OCI-LY3 (cell line): ENCODE measurements around the gene ACKR4.

Experiments
- H2AFZ ChIP-seq: fragments of 200-600, 300-600 bp; shearing (Covaris generic); 2 replicates; pipeline ENCODE4 v1.6.0; 2014; ENCODE audit warnings: antibody characterized with exemption, low read depth, low read length
- H3K27ac ChIP-seq: fragments of 200-600, 300-600 bp; sonication (generic); 2 replicates; pipeline ENCODE4 v1.5.1; 2014; ENCODE audit warnings: mild to moderate bottlenecking, low read length, moderate library complexity, mixed read lengths
- H3K27me3 ChIP-seq: fragments of 200-600, 300-600 bp; sonication (generic); 2 replicates; pipeline ENCODE4 v1.6.1; 2014; ENCODE audit warnings: low read depth, low read length, mixed read lengths
- H3K36me3 ChIP-seq: fragments of 200-600, 300-600 bp; sonication (generic); replicated peaks from 2 replicates; pipeline ENCODE3; 2014; ENCODE audit warnings: low read depth, low read length, mixed read lengths
- H3K4me1 ChIP-seq: fragments of 300-600, 200-600 bp; sonication (generic); 2 replicates; pipeline ENCODE4 v1.6.1; 2014; ENCODE audit warnings: low read length, mixed read lengths
- H3K4me2 ChIP-seq: fragments of 200-600, 300-600 bp; sonication (generic); 2 replicates; pipeline ENCODE4 v1.6.1; 2014; ENCODE audit warnings: low read length, mixed read lengths
- H3K4me3 ChIP-seq: fragments of 300-600, 200-600 bp; sonication (generic); 2 replicates; pipeline ENCODE4 v1.5.1; 2014; ENCODE audit warnings: antibody characterized with exemption, mild to moderate bottlenecking, low read length, moderate library complexity
- H3K79me2 ChIP-seq: fragments of 300-600, 200-600 bp; shearing (Covaris generic); 2 replicates; pipeline ENCODE4 v1.6.1; 2014; ENCODE audit warnings: mild to moderate bottlenecking, low read length, mixed read lengths
- H3K9ac ChIP-seq: fragments of 300-600, 200-600 bp; shearing (Covaris generic); 2 replicates; pipeline ENCODE4 v1.6.0; 2014; ENCODE audit warnings: mild to moderate bottlenecking, low read length, moderate library complexity
- H3K9me3 ChIP-seq: fragments of 200-600, 300-600 bp; shearing (Covaris generic); 2 replicates; pipeline ENCODE4 v1.6.1; 2014; ENCODE audit warnings: low read length, mixed read lengths; ENCODE audit not compliant: insufficient read depth
- H4K20me1 ChIP-seq: fragments of 200-600, 300-600 bp; sonication (generic); 2 replicates; pipeline ENCODE4 v1.6.1; 2016; ENCODE audit warnings: low read length, mixed read lengths; ENCODE audit not compliant: insufficient read depth
- CTCF ChIP-seq: fragments of 200-600, 300-600 bp; sonication (generic); IDR thresholded peaks from 2 replicates; pipeline ENCODE4 v1.5.1; 2014; ENCODE audit warnings: antibody characterized with exemption, low read length, low read depth
- EZH2phosphoT487 ChIP-seq: fragments of 200-600 bp; shearing (Covaris generic); IDR thresholded peaks from 2 replicates; pipeline ENCODE4 v1.6.1; 2018; ENCODE audit warnings: antibody characterized with exemption, mixed run types, low read depth

ACKR4 gene

DNA sequence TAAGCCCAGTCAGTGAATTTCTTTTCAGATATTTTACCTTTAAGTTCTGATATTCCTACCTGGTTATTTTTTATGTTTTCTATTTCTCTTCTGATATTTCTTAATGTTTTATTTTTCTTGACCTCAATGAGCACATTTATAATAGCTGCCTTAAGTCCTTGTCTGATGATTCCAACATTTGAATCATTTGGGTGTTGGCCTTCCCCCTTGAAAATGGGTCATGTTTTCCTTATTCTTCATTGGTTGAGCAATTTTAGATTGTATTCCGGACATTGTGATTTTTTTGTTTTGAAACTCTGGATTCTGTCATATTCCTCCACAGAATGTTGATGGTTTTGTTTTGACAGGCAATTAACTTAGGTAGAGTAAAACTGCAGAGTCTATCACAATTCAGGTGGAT, 9.7 kb upstream of the ACKR4 start:
- Histone ChIP-seq H3K27me3 (no peaks in the 10 kb centered on the region), H3K9ac (no peak overlapping the region), H2AFZ (no peak overlapping the region), H3K4me2 (no peak overlapping the region), H3K4me3 (no peak overlapping the region), H3K79me2 (no peaks in the 10 kb centered on the region), H3K36me3 (no peaks in the 10 kb centered on the region), H4K20me1 (no peaks in the 10 kb centered on the region), H3K27ac (no peak overlapping the region), H3K9me3 (no peaks in the 10 kb centered on the region), H3K4me1 (no peaks in the 10 kb centered on the region)
- TF ChIP-seq CTCF = no peak
- no peak for TF ChIP-seq EZH2phosphoT487

DNA sequence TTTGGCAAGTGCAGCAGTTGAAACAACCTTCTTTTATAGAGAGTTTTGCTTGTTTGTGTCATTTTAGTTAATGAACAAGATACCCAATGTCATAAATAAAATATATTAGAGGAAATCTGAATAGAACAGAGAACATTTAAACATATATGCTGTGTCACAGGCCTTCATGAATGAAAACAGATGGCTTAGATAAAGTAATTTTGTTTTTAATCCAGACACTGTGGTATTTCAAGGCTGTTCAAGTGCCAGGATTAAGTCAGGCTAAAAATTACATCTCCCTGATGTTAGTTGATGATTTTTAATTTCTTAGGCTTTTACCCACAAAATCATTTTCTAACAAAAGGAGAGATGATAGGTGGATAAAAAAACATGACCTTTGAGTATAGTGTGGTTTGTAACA, 4.9 kb upstream of the ACKR4 start:
- Histone ChIP-seq H3K9me3 (no peaks in the 10 kb centered on the region), H3K27ac (no peak overlapping the region), H3K36me3 (no peaks in the 10 kb centered on the region), H3K4me1 (0 out of 2 replicates have a peak, but pooled peaks cover 5% of the 10 kb centered on the region), H3K4me3 (no peak overlapping the region), H3K9ac (no peak overlapping the region), H3K27me3 (no peaks in the 10 kb centered on the region), H2AFZ (no peak overlapping the region), H3K79me2 (no peaks in the 10 kb centered on the region), H4K20me1 (0 out of 2 replicates have a peak, but pooled peaks cover 3% of the 10 kb centered on the region), H3K4me2 (no peak overlapping the region)
- TF ChIP-seq CTCF (no peak), EZH2phosphoT487 (no peak)

GRCh38 chr3:132593241-132593946, 3.7 kb upstream of the ACKR4 start:
- TF ChIP-seq CTCF (no peak), EZH2phosphoT487 (no peak)
- no peaks in the 10 kb centered on the region for H3K36me3 ChIP-seq
- no peak overlapping the region for H3K9ac ChIP-seq
- no peak overlapping the region for H3K4me3 ChIP-seq
- no peak overlapping the region for H3K4me2 ChIP-seq
- no peaks in the 10 kb centered on the region for H3K27me3 ChIP-seq
- 0 out of 2 replicates have a peak, but pooled peaks cover 5% of the 10 kb centered on the region for H3K4me1 ChIP-seq
- H3K79me2 ChIP-seq = no peaks in the 10 kb centered on the region
- H3K9me3 ChIP-seq = no peaks in the 10 kb centered on the region
- 0 out of 2 replicates have a peak, but pooled peaks cover 3% of the 10 kb centered on the region for H4K20me1 ChIP-seq
- H2AFZ ChIP-seq = no peak overlapping the region
- H3K27ac ChIP-seq = no peak overlapping the region

- H3K4me1 ChIP-seq = 0 out of 2 replicates have a peak, but pooled peaks cover 5% of the 10 kb centered on the region
- H3K9me3 ChIP-seq = no peaks in the 10 kb centered on the region
- no peaks in the 10 kb centered on the region for H3K27me3 ChIP-seq
- TF ChIP-seq EZH2phosphoT487 (no peak), CTCF (no peak)
- H3K36me3 ChIP-seq = no peaks in the 10 kb centered on the region
- H3K27ac ChIP-seq = no peak overlapping the region
- no peak overlapping the region for H2AFZ ChIP-seq
- H3K4me3 ChIP-seq = no peak overlapping the region
- no peaks in the 10 kb centered on the region for H3K79me2 ChIP-seq
- 0 out of 2 replicates have a peak, but pooled peaks cover 3% of the 10 kb centered on the region for H4K20me1 ChIP-seq
- H3K4me2 ChIP-seq = no peak overlapping the region
- H3K9ac ChIP-seq = no peak overlapping the region
Measured at GRCh38 chr3:132593947-132594323, 3.1 kb upstream of the ACKR4 start.
